HCT116 (cell line): ENCODE results near the gene ZSWIM5. TPM values are rescaled to one million over a fixed set of nuclear protein-coding genes. Genes with fewer than 3 reads are reported as not detected.

Experiments
- ATAC-seq: fragments of 200-7000 bp; cut with Tn5 transposase; 2 replicates; pipeline ENCODE4 v1.9.1; 2020; ENCODE audit warnings: mild to moderate bottlenecking, moderate library complexity
- BruUV-seq: library from RNA; stranded (reverse); fragments of 400-500 nt; replicated peaks from 2 replicates; lab custom pipeline; 2021; lab: Mats Ljungman, UMichigan
- CTCF ChIA-PET: fragments of 300-600 bp; sonication (Branson Sonifier 250); formaldehyde crosslinking; loops from one replicate; lab custom pipeline; 2021; ENCODE audit warnings: antibody characterized with exemption; lab: Charles Lee
- POLR2A ChIA-PET: fragments of 300-600, 350-600 bp; sonication (Branson Sonifier 250); formaldehyde crosslinking; loops from one replicate; lab custom pipeline; 2021; ENCODE audit warnings: antibody characterized with exemption; lab: Charles Lee
- RAD21 ChIA-PET, 2 experiments: fragments of 300-600 bp; sonication (Branson Sonifier 250); formaldehyde crosslinking; loops; one replicate each; lab custom pipeline; 2023; ENCODE audit warnings: low total read pairs in 2 of 2; ENCODE audit not compliant: uncharacterized antibody in 2 of 2, unreplicated experiment in 2 of 2, low non-redundant PET in 1 of 2; lab: Charles Lee
- DNase-seq: peaks from one replicate; pipeline ENCODE4 v3.0.0-alpha.2; 2010; ENCODE audit warnings: low read depth, low spot score
- H2AFZ ChIP-seq: fragments of 200-600 bp; shearing (Covaris generic), sonication (generic); 2 replicates; pipeline ENCODE4 v1.6.1; 2017; ENCODE audit warnings: low read depth, mixed run types, mixed read lengths, antibody characterized with exemption, low read length; ENCODE audit not compliant: poor library complexity, severe bottlenecking
- H3K27ac ChIP-seq: 2 replicates; pipeline ENCODE4 v1.5.1; 2012; ENCODE audit warnings: low read depth, low read length
- H3K27me3 ChIP-seq: fragments of 200-600 bp; sonication (generic); 2 replicates; pipeline ENCODE4 v1.6.1; 2016; ENCODE audit warnings: mixed run types, low read length, mixed read lengths; ENCODE audit not compliant: insufficient read depth
- H3K36me3 ChIP-seq, 2 experiments: fragments of 200-500 bp in 1 of 2; fragments of 200-600 bp in 1 of 2; sonication (Bioruptor generic) in 1 of 2; sonication (generic) in 1 of 2; 2 replicates each; pipeline versions ENCODE4 v1.5.1 to v1.6.1; 2014 to 2016; ENCODE audit warnings: low read length in 2 of 2, inconsistent platforms in 1 of 2, mixed read lengths in 1 of 2, mixed run types in 1 of 2; ENCODE audit not compliant: insufficient read depth in 2 of 2, control insufficient read depth in 1 of 2
- H3K4me1 ChIP-seq, 2 experiments: fragments of 200-600 bp in 1 of 2; sonication (generic) in 1 of 2; 2 replicates each; pipeline versions ENCODE4 v1.5.1 to v1.6.1; 2012 to 2017; ENCODE audit warnings: low read length in 2 of 2, inconsistent platforms in 1 of 2, mild to moderate bottlenecking in 1 of 2, mixed read lengths in 1 of 2, mixed run types in 1 of 2, moderate library complexity in 1 of 2; ENCODE audit not compliant: insufficient read depth in 2 of 2, control insufficient read depth in 1 of 2
- H3K4me2 ChIP-seq: fragments of 200-600 bp; sonication (generic); 2 replicates; pipeline ENCODE4 v1.6.1; 2017; ENCODE audit warnings: mixed run types, low read length, mixed read lengths
- H3K4me3 ChIP-seq, 2 experiments: fragments of 200-600 bp in 1 of 2; sonication (generic) in 1 of 2; replicated peaks in 1 of 2; 2 replicates each; pipeline ENCODE4 v1.5.1; 2011 to 2016; ENCODE audit warnings: low read length in 2 of 2, control low read depth in 1 of 2, low read depth in 1 of 2, mild to moderate bottlenecking in 1 of 2, mixed read lengths in 1 of 2, mixed run types in 1 of 2
- H3K79me2 ChIP-seq: fragments of 200-600 bp; sonication (generic); 2 replicates; pipeline ENCODE4 v1.6.1; 2017; ENCODE audit warnings: mild to moderate bottlenecking, mixed run types, low read length, moderate library complexity, mixed read lengths; ENCODE audit not compliant: insufficient read depth
- H3K9ac ChIP-seq: fragments of 200-600 bp; sonication (generic); 2 replicates; pipeline ENCODE4 v1.6.1; 2016; ENCODE audit warnings: low read length, mixed read lengths
- H3K9me2 ChIP-seq: fragments of 200-600 bp; sonication (generic), shearing (Covaris generic); 2 replicates; pipeline ENCODE4 v1.6.1; 2017; ENCODE audit warnings: mixed run types, mild to moderate bottlenecking, moderate library complexity; ENCODE audit not compliant: insufficient read depth
- H3K9me3 ChIP-seq, 2 experiments: fragments of 200-500 bp in 1 of 2; fragments of 200-600 bp in 1 of 2; sonication (Bioruptor generic) in 1 of 2; sonication (generic) in 1 of 2; 2 replicates each; pipeline ENCODE4 v1.6.1; 2014 to 2017; ENCODE audit warnings: low read length in 2 of 2, mixed read lengths in 2 of 2, inconsistent platforms in 1 of 2, low read depth in 1 of 2, mild to moderate bottlenecking in 1 of 2, mixed run types in 1 of 2, moderate library complexity in 1 of 2; ENCODE audit not compliant: control insufficient read depth in 1 of 2, insufficient read depth in 1 of 2
- H4K20me1 ChIP-seq: fragments of 200-600 bp; sonication (generic), shearing (Covaris generic); 2 replicates; pipeline ENCODE4 v1.6.1; 2017; ENCODE audit warnings: mixed run types, mild to moderate bottlenecking, moderate library complexity; ENCODE audit not compliant: insufficient read depth
- CTCF ChIP-seq, 3 experiments: fragments of 200-600 bp in 1 of 3; sonication (generic) in 1 of 3; IDR thresholded peaks in 2 of 3; conservative IDR thresholded peaks in 1 of 3; 2 replicates each; pipeline ENCODE4 v1.5.1; 2012 to 2017; ENCODE audit warnings: low read depth in 2 of 3, low read length in 2 of 3, antibody characterized with exemption in 1 of 3, borderline replicate concordance in 1 of 3, control low read depth in 1 of 3, mild to moderate bottlenecking in 1 of 3, mixed read lengths in 1 of 3, mixed run types in 1 of 3, moderate library complexity in 1 of 3; ENCODE audit not compliant: insufficient read depth in 1 of 3
- EGR1 ChIP-seq: IDR thresholded peaks from 2 replicates; pipeline ENCODE4 v1.6.1; 2012; ENCODE audit warnings: low read depth
- ELF1 ChIP-seq: IDR thresholded peaks from 2 replicates; pipeline ENCODE4 v1.6.1; 2012; ENCODE audit warnings: low read depth, borderline replicate concordance
- EZH2 ChIP-seq: fragments of 200-600 bp; sonication (generic); IDR thresholded peaks from 2 replicates; pipeline ENCODE4 v1.6.1; 2017; ENCODE audit warnings: antibody characterized with exemption, mixed run types
- EZH2phosphoT487 ChIP-seq: fragments of 200-600 bp; IDR thresholded peaks from 2 replicates; pipeline ENCODE4 v1.6.1; 2018; ENCODE audit warnings: antibody characterized with exemption, borderline replicate concordance
- FOSL1 ChIP-seq: IDR thresholded peaks from 2 replicates; pipeline ENCODE4 v1.6.1; 2012; ENCODE audit warnings: low read depth
- JUND ChIP-seq: IDR thresholded peaks from 2 replicates; pipeline ENCODE4 v1.6.1; 2012
- POLR2A ChIP-seq: IDR thresholded peaks from 2 replicates; pipeline ENCODE4 v1.7.0; 2011; ENCODE audit warnings: borderline replicate concordance; ENCODE audit not compliant: insufficient read depth, insufficient read length; ENCODE audit errors: extremely low read depth
- POLR2AphosphoS5 ChIP-seq: IDR thresholded peaks from 2 replicates; pipeline ENCODE4 v1.6.1; 2011; ENCODE audit warnings: mild to moderate bottlenecking, low read depth, low read length, moderate library complexity
- RAD21 ChIP-seq: IDR thresholded peaks from 2 replicates; pipeline ENCODE4 v1.6.1; 2012; ENCODE audit warnings: low read depth, mild to moderate bottlenecking
- SIN3A ChIP-seq: IDR thresholded peaks from 2 replicates; pipeline ENCODE4 v1.6.1; 2012; ENCODE audit warnings: low read depth
- SP1 ChIP-seq: IDR thresholded peaks from 2 replicates; pipeline ENCODE4 v1.6.1; 2012; ENCODE audit warnings: low read depth
- SRF ChIP-seq: IDR thresholded peaks from 2 replicates; pipeline ENCODE4 v1.6.1; 2012; ENCODE audit warnings: low read depth
- TCF7L2 ChIP-seq: IDR thresholded peaks from 2 replicates; pipeline ENCODE4 v1.7.0; 2011; ENCODE audit warnings: borderline replicate concordance, inconsistent platforms; ENCODE audit not compliant: insufficient read depth, insufficient read length; ENCODE audit errors: extremely low read depth
- YY1 ChIP-seq: IDR thresholded peaks from 2 replicates; pipeline ENCODE4 v1.6.1; 2011; ENCODE audit warnings: low read length, low read depth, moderate library complexity, mild to moderate bottlenecking; ENCODE audit not compliant: insufficient replicate concordance; ENCODE audit errors: extremely low read depth
- ZBTB33 ChIP-seq: IDR thresholded peaks from 2 replicates; pipeline ENCODE4 v1.6.1; 2011; ENCODE audit warnings: mild to moderate bottlenecking, low read length, moderate library complexity; ENCODE audit not compliant: insufficient replicate concordance; ENCODE audit errors: extremely low read depth
- ZFX ChIP-seq: fragments of 450-650 bp; IDR thresholded peaks from 2 replicates; pipeline ENCODE4 v1.6.1; 2017
- ZNF274 ChIP-seq: fragments of 200-500 bp; sonication (Bioruptor generic); IDR thresholded peaks from 2 replicates; pipeline ENCODE4 v1.6.1; 2014; ENCODE audit warnings: mild to moderate bottlenecking, low read depth, low read length, inconsistent platforms
- intact Hi-C: fragments of 100-400 bp; cut with micrococcal nuclease; formaldehyde crosslinking; loops from 2 replicates; pipeline ENCODE4 v1.10.0; 2022
- total RNA-seq: library from RNA; stranded (reverse); gene quantifications from one replicate; pipeline ENCODE4 v1.2.1, GENCODE V29; 2021; ENCODE audit not compliant: unreplicated experiment
- TF ChIP-seq, protein P1 (sequence below): IDR thresholded peaks from 2 replicates; pipeline ENCODE4 v1.6.1; 2012; ENCODE audit warnings: low read depth
- TF ChIP-seq, protein P2 (sequence below): IDR thresholded peaks from 2 replicates; pipeline ENCODE4 v1.6.1; 2012

Gene ZSWIM5
- total RNA-seq, 1 experiment from 2014 or later, result 1.1 TPM

DNA sequence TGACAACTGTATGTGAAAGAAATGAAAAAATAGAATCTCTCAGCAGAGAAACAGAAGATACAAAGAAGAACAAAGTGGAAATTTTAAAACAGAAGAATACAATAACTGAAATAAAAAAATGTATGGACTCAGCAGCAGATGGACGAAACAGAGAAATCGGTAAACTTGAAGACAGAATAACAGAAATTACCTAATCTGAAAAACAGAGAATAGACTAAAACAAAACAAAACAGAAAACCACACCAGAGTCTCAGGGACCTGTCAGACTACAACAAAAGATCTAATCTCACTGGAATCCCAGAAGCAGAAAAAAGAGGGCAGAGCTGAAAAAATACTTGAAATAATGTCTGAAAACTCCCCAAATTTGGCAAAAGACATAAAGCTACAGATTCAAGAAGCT lies 83.0 kb downstream of the ZSWIM5 start:
- Histone ChIP-seq H3K27me3 (0 out of 2 replicates have a peak, but pooled peaks cover 2% of the 10 kb centered on the region), H3K27ac (no peak overlapping the region), H3K9me3 (no peaks in the 10 kb centered on the region), H3K79me2 (no peaks in the 10 kb centered on the region), H3K4me3 (no peak overlapping the region), H3K36me3 (no peaks in the 10 kb centered on the region), H3K9ac (no peak overlapping the region), H2AFZ (no peak overlapping the region), H4K20me1 (no peaks in the 10 kb centered on the region), H3K4me2 (no peak overlapping the region), H3K4me1 (no peaks in the 10 kb centered on the region), H3K9me2 (no peaks in the 10 kb centered on the region)
- RAD21 ChIA-PET, result no interaction called here
- BruUV-seq, result no TSS peak
- DNase-seq (no peak), ATAC-seq (no peak)
- intact Hi-C loops, result no loop called here
- POLR2A ChIA-PET, result no interaction called here
- TF ChIP-seq ZNF274 (no peak), ELF1 (no peak), TCF7L2 (no peak), ZBTB33 (no peak), ZFX (no peak), SIN3A (no peak), YY1 (no peak), JUND (no peak), CTCF (IDR thresholded peaks at IDR 0.05 in 2 of 3, conservative IDR thresholded peaks at IDR 0.05 in 1 of 3; ENCODE audit: borderline replicate concordance in 1 of 3, insufficient read depth in 1 of 3, low read depth in 2 of 3, low read length in 2 of 3) (no peak), POLR2AphosphoS5 (no peak), SRF (no peak), RAD21 (no peak), EZH2phosphoT487 (no peak), FOSL1 (no peak), EGR1 (no peak), EZH2 (no peak), POLR2A (no peak), SP1 (no peak)
- TF ChIP-seq, protein P1, sequence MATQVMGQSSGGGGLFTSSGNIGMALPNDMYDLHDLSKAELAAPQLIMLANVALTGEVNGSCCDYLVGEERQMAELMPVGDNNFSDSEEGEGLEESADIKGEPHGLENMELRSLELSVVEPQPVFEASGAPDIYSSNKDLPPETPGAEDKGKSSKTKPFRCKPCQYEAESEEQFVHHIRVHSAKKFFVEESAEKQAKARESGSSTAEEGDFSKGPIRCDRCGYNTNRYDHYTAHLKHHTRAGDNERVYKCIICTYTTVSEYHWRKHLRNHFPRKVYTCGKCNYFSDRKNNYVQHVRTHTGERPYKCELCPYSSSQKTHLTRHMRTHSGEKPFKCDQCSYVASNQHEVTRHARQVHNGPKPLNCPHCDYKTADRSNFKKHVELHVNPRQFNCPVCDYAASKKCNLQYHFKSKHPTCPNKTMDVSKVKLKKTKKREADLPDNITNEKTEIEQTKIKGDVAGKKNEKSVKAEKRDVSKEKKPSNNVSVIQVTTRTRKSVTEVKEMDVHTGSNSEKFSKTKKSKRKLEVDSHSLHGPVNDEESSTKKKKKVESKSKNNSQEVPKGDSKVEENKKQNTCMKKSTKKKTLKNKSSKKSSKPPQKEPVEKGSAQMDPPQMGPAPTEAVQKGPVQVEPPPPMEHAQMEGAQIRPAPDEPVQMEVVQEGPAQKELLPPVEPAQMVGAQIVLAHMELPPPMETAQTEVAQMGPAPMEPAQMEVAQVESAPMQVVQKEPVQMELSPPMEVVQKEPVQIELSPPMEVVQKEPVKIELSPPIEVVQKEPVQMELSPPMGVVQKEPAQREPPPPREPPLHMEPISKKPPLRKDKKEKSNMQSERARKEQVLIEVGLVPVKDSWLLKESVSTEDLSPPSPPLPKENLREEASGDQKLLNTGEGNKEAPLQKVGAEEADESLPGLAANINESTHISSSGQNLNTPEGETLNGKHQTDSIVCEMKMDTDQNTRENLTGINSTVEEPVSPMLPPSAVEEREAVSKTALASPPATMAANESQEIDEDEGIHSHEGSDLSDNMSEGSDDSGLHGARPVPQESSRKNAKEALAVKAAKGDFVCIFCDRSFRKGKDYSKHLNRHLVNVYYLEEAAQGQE, result no peak
- TF ChIP-seq, protein P2, sequence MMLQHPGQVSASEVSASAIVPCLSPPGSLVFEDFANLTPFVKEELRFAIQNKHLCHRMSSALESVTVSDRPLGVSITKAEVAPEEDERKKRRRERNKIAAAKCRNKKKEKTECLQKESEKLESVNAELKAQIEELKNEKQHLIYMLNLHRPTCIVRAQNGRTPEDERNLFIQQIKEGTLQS, result no peak
- TF ChIP-seq, all 23 proteins: peak for 0
- CTCF ChIA-PET, result no interaction called here
